Measurements from ENCODE around the gene TIMD4. TPM values are rescaled to one million over a fixed set of nuclear protein-coding genes. Genes with fewer than 3 reads are reported as not detected.

Gene TIMD4
- total RNA-seq, 1 experiment from 2014 or later, result not detected

DNA sequence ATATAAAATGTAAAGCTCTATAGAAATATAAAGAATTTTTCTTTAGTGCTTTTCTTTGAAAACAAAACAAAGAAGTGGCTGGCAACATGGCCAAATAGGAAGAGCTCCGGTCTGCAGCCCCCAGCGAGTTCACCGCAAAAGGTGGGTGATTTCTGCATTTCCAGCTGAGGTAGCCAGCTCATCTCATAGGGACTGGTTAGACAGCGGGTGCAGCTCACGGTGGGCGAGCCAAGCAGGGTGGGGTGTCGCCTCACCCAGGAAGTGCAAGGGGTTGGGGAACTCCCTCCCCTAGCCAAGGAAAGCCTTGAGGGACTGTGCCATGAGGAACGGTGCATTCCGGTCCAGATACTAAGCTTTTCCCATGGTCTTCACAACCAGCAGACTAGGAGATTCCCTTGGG lies 21.0 kb upstream of the TIMD4 start:
- no peaks in the 10 kb centered on the region for H3K9me3 ChIP-seq (ENCODE audit: control insufficient read depth, insufficient read depth, low read depth, low read length)
- ChIA-PET POLR2A (no interaction called here), CTCF (no interaction called here)
- intact Hi-C loops (cut with micrococcal nuclease; ENCODE audit: unreplicated experiment), result no loop called here
- ATAC-seq (no peak), DNase-seq (ENCODE audit: low read depth, low spot score) (no peak)
- no peaks in the 10 kb centered on the region for H3K36me3 ChIP-seq (ENCODE audit: control insufficient read depth, insufficient read depth, low read length)
- no peak for TF ChIP-seq TCF7L2 (IDR thresholded peaks at IDR 0.05; ENCODE audit: low read depth, low read length)
- TF ChIP-seq, protein P1, sequence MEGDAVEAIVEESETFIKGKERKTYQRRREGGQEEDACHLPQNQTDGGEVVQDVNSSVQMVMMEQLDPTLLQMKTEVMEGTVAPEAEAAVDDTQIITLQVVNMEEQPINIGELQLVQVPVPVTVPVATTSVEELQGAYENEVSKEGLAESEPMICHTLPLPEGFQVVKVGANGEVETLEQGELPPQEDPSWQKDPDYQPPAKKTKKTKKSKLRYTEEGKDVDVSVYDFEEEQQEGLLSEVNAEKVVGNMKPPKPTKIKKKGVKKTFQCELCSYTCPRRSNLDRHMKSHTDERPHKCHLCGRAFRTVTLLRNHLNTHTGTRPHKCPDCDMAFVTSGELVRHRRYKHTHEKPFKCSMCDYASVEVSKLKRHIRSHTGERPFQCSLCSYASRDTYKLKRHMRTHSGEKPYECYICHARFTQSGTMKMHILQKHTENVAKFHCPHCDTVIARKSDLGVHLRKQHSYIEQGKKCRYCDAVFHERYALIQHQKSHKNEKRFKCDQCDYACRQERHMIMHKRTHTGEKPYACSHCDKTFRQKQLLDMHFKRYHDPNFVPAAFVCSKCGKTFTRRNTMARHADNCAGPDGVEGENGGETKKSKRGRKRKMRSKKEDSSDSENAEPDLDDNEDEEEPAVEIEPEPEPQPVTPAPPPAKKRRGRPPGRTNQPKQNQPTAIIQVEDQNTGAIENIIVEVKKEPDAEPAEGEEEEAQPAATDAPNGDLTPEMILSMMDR (IDR thresholded peaks at IDR 0.05), result no peak
- no peak overlapping the region for H3K27ac ChIP-seq (ENCODE audit: low read length)
- no peaks in the 10 kb centered on the region for H3K27me3 ChIP-seq (ENCODE audit: control insufficient read depth, insufficient read depth, low read length)
- H3K4me1 ChIP-seq (ENCODE audit: control insufficient read depth, insufficient read depth, low read length), result no peaks in the 10 kb centered on the region
- in situ Hi-C loops (cut with HindIII; ENCODE audit: low pct_unique_long_range_greater_than_20kb, low sequenced_read_pairs), result no loop called here
- no TSS peak for BruUV-seq (replicated peaks)
- H3K4me3 ChIP-seq (ENCODE audit: low read depth in 2 of 2, low read length in 2 of 2), result no peak overlapping the region

DNA sequence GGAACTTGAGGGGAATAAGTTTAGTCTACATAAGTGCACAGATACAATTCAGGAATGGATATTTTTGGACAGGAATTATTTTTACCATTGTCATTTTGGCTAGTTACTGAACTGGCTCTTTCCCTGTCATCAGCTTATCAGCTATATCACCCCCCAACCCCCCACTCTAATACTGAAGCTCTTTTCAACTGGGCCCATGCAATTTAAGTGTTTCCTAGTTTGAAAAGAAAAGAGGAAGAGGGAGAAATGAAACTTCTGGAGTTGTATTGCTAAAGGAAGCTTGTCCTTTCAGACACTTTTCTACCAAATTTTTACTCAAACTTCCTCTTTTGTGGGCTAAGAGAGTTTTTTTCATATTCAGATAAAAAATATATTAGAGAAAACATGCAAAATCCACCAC lies 18.5 kb upstream of the TIMD4 start:
- CTCF ChIA-PET, result no interaction called here
- intact Hi-C loops (cut with micrococcal nuclease; ENCODE audit: unreplicated experiment), result no loop called here

DNA sequence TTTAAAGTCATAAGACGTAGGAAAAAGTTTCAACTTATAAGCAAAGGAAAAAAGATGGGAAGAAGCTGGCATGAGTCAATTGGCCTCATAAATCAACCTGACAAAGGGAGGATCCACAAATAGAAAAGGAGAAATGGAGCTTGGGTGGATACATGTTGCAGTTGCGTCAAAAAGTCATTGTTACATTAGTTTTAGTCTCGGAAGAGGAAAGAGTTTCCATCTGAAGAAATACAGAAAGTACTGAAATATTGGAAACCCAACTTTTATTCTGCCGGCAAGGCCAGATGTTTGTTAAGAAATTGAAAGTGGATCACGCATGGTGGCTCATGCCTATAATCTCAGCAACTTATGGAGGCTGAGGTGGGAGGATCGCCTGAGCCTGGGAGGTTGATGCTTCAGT lies 11.3 kb upstream of the TIMD4 start:
- TF ChIP-seq TCF7L2 (IDR thresholded peaks at IDR 0.05; ENCODE audit: low read depth, low read length), result no peak
- no peak for TF ChIP-seq SIN3A (IDR thresholded peaks at IDR 0.05; ENCODE audit: borderline replicate concordance, insufficient read depth, low read depth, low read length)
- POLR2A ChIA-PET, result no interaction called here
- no peaks in the 10 kb centered on the region for H3K9me3 ChIP-seq (ENCODE audit: control insufficient read depth, insufficient read depth, low read depth, low read length)
- no peaks in the 10 kb centered on the region for H3K36me3 ChIP-seq (ENCODE audit: control insufficient read depth, insufficient read depth, low read length)
- intact Hi-C loops (cut with micrococcal nuclease; ENCODE audit: unreplicated experiment), result no loop called here
- BruUV-seq (replicated peaks), result no TSS peak
- CTCF ChIA-PET, result no interaction called here
- DNase-seq (ENCODE audit: low read depth, low spot score), result no peak
- no peak overlapping the region for H3K4me3 ChIP-seq (ENCODE audit: low read depth in 2 of 2, low read length in 2 of 2)
- in situ Hi-C loops (cut with HindIII; ENCODE audit: low pct_unique_long_range_greater_than_20kb, low sequenced_read_pairs), result no loop called here
- no peaks in the 10 kb centered on the region for H3K27me3 ChIP-seq (ENCODE audit: control insufficient read depth, insufficient read depth, low read length)
- H3K27ac ChIP-seq (ENCODE audit: low read length), result no peak overlapping the region
- no peaks in the 10 kb centered on the region for H3K4me1 ChIP-seq (ENCODE audit: control insufficient read depth, insufficient read depth, low read length)
- no peak for ATAC-seq

More for the DNA sequence above, 18.5 kb upstream of the TIMD4 start:
- Histone ChIP-seq H3K27me3 (ENCODE audit: control insufficient read depth, insufficient read depth, low read length) (no peaks in the 10 kb centered on the region), H3K4me3 (ENCODE audit: low read depth in 2 of 2, low read length in 2 of 2) (no peak overlapping the region), H3K36me3 (ENCODE audit: control insufficient read depth, insufficient read depth, low read length) (no peaks in the 10 kb centered on the region), H3K4me1 (ENCODE audit: control insufficient read depth, insufficient read depth, low read length) (no peaks in the 10 kb centered on the region), H3K27ac (ENCODE audit: low read length) (no peak overlapping the region), H3K9me3 (ENCODE audit: control insufficient read depth, insufficient read depth, low read depth, low read length) (no peaks in the 10 kb centered on the region)
- POLR2A ChIA-PET, result no interaction called here
- DNase-seq (ENCODE audit: low read depth, low spot score), result no peak
- TF ChIP-seq, protein P1 (IDR thresholded peaks at IDR 0.05), result no peak
- TF ChIP-seq POLR2AphosphoS5 (IDR thresholded peaks at IDR 0.05; ENCODE audit: low read depth, low read length), result no peak
- no TSS peak for BruUV-seq (replicated peaks)
- ATAC-seq, result no peak
- in situ Hi-C loops (cut with HindIII; ENCODE audit: low pct_unique_long_range_greater_than_20kb, low sequenced_read_pairs), result no loop called here

DNA sequence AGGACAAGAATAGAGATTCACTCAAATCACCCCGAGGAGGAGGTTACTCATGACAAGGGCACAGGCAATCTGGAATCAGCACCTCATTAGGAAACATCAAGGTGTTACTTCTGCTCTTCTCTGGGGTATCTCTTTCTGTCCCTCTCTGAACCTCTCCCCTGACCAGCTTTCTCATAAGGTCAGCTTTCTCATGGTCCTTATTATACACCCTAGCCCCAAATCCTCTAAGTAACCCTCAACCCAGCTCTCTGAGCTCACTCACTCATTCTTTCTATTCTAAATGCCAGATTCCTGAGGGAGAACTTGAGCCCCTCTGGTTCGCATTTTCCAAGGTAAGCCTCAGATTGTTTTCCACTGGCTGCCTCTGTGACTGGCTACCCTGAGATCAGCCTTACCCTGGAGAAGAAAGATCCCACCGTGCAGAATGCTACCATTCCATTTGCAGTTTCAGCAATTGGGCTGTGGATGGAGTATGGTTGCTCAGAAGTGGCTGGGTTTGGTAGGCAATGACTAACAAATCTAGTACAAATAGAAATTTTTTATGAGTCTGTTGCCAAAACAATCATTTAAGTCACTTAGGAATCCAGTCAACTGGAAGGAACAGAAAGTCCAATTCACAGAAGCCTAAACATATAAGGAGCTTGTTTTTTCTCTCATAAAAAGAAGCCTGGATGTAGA lies 9.0 kb upstream of the TIMD4 start:
- Histone ChIP-seq H3K4me1 (ENCODE audit: control insufficient read depth, insufficient read depth, low read length) (no peaks in the 10 kb centered on the region), H3K27ac (ENCODE audit: low read length) (no peak overlapping the region), H3K9me3 (ENCODE audit: control insufficient read depth, insufficient read depth, low read depth, low read length) (no peaks in the 10 kb centered on the region), H3K27me3 (ENCODE audit: control insufficient read depth, insufficient read depth, low read length) (no peaks in the 10 kb centered on the region), H3K4me3 (ENCODE audit: low read depth in 2 of 2, low read length in 2 of 2) (no peak overlapping the region), H3K36me3 (ENCODE audit: control insufficient read depth, insufficient read depth, low read length) (no peaks in the 10 kb centered on the region)
- CTCF ChIA-PET, result no interaction called here
- TF ChIP-seq, protein P2, sequence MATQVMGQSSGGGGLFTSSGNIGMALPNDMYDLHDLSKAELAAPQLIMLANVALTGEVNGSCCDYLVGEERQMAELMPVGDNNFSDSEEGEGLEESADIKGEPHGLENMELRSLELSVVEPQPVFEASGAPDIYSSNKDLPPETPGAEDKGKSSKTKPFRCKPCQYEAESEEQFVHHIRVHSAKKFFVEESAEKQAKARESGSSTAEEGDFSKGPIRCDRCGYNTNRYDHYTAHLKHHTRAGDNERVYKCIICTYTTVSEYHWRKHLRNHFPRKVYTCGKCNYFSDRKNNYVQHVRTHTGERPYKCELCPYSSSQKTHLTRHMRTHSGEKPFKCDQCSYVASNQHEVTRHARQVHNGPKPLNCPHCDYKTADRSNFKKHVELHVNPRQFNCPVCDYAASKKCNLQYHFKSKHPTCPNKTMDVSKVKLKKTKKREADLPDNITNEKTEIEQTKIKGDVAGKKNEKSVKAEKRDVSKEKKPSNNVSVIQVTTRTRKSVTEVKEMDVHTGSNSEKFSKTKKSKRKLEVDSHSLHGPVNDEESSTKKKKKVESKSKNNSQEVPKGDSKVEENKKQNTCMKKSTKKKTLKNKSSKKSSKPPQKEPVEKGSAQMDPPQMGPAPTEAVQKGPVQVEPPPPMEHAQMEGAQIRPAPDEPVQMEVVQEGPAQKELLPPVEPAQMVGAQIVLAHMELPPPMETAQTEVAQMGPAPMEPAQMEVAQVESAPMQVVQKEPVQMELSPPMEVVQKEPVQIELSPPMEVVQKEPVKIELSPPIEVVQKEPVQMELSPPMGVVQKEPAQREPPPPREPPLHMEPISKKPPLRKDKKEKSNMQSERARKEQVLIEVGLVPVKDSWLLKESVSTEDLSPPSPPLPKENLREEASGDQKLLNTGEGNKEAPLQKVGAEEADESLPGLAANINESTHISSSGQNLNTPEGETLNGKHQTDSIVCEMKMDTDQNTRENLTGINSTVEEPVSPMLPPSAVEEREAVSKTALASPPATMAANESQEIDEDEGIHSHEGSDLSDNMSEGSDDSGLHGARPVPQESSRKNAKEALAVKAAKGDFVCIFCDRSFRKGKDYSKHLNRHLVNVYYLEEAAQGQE (IDR thresholded peaks at IDR 0.05; ENCODE audit: insufficient read depth in 1 of 2, low read depth in 2 of 2, low read length in 1 of 2), result no peak
- TF ChIP-seq, protein P1 (IDR thresholded peaks at IDR 0.05), result no peak
- DNase-seq (ENCODE audit: low read depth, low spot score), result no peak
- in situ Hi-C loops (cut with HindIII; ENCODE audit: low pct_unique_long_range_greater_than_20kb, low sequenced_read_pairs) (no loop called here), intact Hi-C loops (cut with micrococcal nuclease; ENCODE audit: unreplicated experiment) (no loop called here)
- POLR2A ChIA-PET, result no interaction called here
- no peak for ATAC-seq
- no TSS peak for BruUV-seq (replicated peaks)
